Neuronal stem cell (in vitro differentiated cells): ENCODE measurements around the gene DCUN1D1.

Experiments used
- DNase-seq: peaks from one replicate; pipeline ENCODE4 v3.0.0-alpha.2; 2013; ENCODE audit warnings: low spot score
- H2AFZ ChIP-seq: one replicate; pipeline ENCODE4 v1.6.1; 2013; ENCODE audit warnings: mild to moderate bottlenecking, low read length, inconsistent platforms
- H2AK5ac ChIP-seq: 2 replicates; pipeline ENCODE4 v1.6.1; 2013; ENCODE audit warnings: low read depth, mild to moderate bottlenecking, inconsistent platforms, low read length, moderate library complexity, mixed read lengths
- H2BK120ac ChIP-seq: 2 replicates; pipeline ENCODE4 v1.6.1; 2013; ENCODE audit warnings: low read depth, mild to moderate bottlenecking, inconsistent platforms, low read length, moderate library complexity, mixed read lengths
- H2BK12ac ChIP-seq: one replicate; pipeline ENCODE4 v1.6.1; 2013; ENCODE audit warnings: low read length, inconsistent platforms
- H2BK15ac ChIP-seq: 2 replicates; pipeline ENCODE4 v1.6.1; 2013; ENCODE audit warnings: mild to moderate bottlenecking, low read length, inconsistent platforms, mixed read lengths
- H2BK5ac ChIP-seq: one replicate; pipeline ENCODE4 v1.6.1; 2013; ENCODE audit warnings: inconsistent platforms, mild to moderate bottlenecking, low read length, moderate library complexity
- H3K14ac ChIP-seq: one replicate; pipeline ENCODE4 v1.6.1; 2013; ENCODE audit warnings: low read length, inconsistent platforms
- H3K18ac ChIP-seq: 2 replicates; pipeline ENCODE4 v1.6.1; 2013; ENCODE audit warnings: low read length, inconsistent platforms
- H3K23ac ChIP-seq: 2 replicates; pipeline ENCODE4 v1.6.1; 2013; ENCODE audit warnings: low read depth, mild to moderate bottlenecking, mixed read lengths, low read length, inconsistent platforms; ENCODE audit not compliant: poor library complexity
- H3K27ac ChIP-seq: replicated peaks from 3 replicates; pipeline ENCODE4 v1.5.1; 2013; ENCODE audit warnings: low read length, inconsistent platforms
- H3K27me3 ChIP-seq, 3 experiments: 2 replicates each; pipeline ENCODE4 v1.6.1; 2013; ENCODE audit warnings: low read length in 3 of 3, mild to moderate bottlenecking in 2 of 3, inconsistent platforms in 1 of 3, low read depth in 1 of 3, mixed read lengths in 1 of 3, moderate library complexity in 1 of 3; ENCODE audit not compliant: control insufficient read depth in 3 of 3, insufficient read depth in 3 of 3
- H3K36me3 ChIP-seq, 2 donors: replicated peaks in 1 of 2; 2 replicates each; pipeline ENCODE4 v1.6.1; 2013; ENCODE audit warnings: low read length in 2 of 2; ENCODE audit not compliant: control insufficient read depth in 2 of 2, insufficient read depth in 2 of 2
- H3K4ac ChIP-seq: 2 replicates; pipeline ENCODE4 v1.6.1; 2013; ENCODE audit warnings: inconsistent platforms, mild to moderate bottlenecking, low read length, moderate library complexity
- H3K4me1 ChIP-seq, 2 donors: 1 replicate in 1 of 2; 2 replicates in 1 of 2; pipeline ENCODE4 v1.6.1; 2013; ENCODE audit warnings: low read length in 2 of 2, low read depth in 1 of 2; ENCODE audit not compliant: control insufficient read depth in 2 of 2, insufficient read depth in 1 of 2
- H3K4me2 ChIP-seq: one replicate; pipeline ENCODE4 v1.6.1; 2013; ENCODE audit warnings: mild to moderate bottlenecking, low read length, inconsistent platforms; ENCODE audit not compliant: insufficient read depth, poor library complexity, severe bottlenecking
- H3K4me3 ChIP-seq, 2 donors: 2 replicates each; pipeline ENCODE4 v1.5.1; 2013; ENCODE audit warnings: low read length in 2 of 2, mild to moderate bottlenecking in 2 of 2, inconsistent platforms in 1 of 2, moderate library complexity in 1 of 2
- H3K79me1 ChIP-seq: one replicate; pipeline ENCODE4 v1.6.1; 2013; ENCODE audit warnings: low read depth, mild to moderate bottlenecking, inconsistent platforms, low read length, moderate library complexity
- H3K9ac ChIP-seq: one replicate; pipeline ENCODE4 v1.6.1; 2013; ENCODE audit warnings: mild to moderate bottlenecking, low read depth, low read length, inconsistent platforms; ENCODE audit not compliant: poor library complexity
- H3K9me3 ChIP-seq, 2 donors: replicated peaks in 1 of 2; 2 replicates each; pipeline versions ENCODE3 to v1.6.1; 2013; ENCODE audit warnings: low read length in 2 of 2, mild to moderate bottlenecking in 2 of 2, inconsistent platforms in 1 of 2, low read depth in 1 of 2, mixed read lengths in 1 of 2, moderate library complexity in 1 of 2; ENCODE audit not compliant: control insufficient read depth in 2 of 2, insufficient read depth in 1 of 2
- H4K8ac ChIP-seq: one replicate; pipeline ENCODE4 v1.6.1; 2013; ENCODE audit warnings: low read depth, mild to moderate bottlenecking, inconsistent platforms, low read length, moderate library complexity
- H4K91ac ChIP-seq: one replicate; pipeline ENCODE4 v1.6.1; 2013; ENCODE audit warnings: low read length, low read depth, mild to moderate bottlenecking, inconsistent platforms; ENCODE audit not compliant: poor library complexity
- WGBS, 2 donors: extraction: QIAGEN DNeasy Blood & Tissue Kit; methylation state at CpG; one replicate each; pipeline ENCODE4 v1.1.7; 2013; ENCODE audit warnings: missing lambda C conversion rate in 2 of 2, mixed read lengths in 1 of 2; ENCODE audit not compliant: insufficient read length in 2 of 2, insufficient replicate concordance in 1 of 2; ENCODE audit errors: extremely low coverage in 2 of 2; 5-methylcytosine and 5-hydroxymethylcytosine counted together

DCUN1D1 gene

DNA sequence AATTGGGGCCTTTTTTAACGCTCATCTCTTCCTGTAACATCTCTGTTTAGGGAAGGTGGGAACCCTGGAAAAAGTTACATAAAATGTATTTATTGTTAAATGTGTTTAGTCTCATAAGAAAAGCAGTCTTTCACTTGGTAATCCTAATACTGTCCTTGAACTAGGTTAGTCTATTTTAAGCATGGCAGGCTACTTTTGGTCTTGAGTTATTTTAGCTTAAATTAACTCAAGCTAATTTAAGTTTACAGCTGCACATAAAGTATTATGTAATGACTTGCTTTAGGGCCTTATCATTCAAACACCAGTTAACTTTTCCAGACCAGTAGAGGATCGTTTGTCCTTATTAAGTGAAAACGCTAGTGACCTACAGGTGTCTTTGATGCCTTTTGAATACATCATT lies 63.2 kb downstream of the DCUN1D1 start:
- no peak overlapping the region for H3K14ac ChIP-seq
- no peaks in the 10 kb centered on the region for H3K79me1 ChIP-seq
- no peak overlapping the region for H2BK120ac ChIP-seq
- H3K27me3 ChIP-seq = no peaks in the 10 kb centered on the region
- H3K4me3 ChIP-seq = no peak overlapping the region
- no CpG with 5 or more reads among the region's 3 CpGs for WGBS, 2 donors
- no peak overlapping the region for H3K9ac ChIP-seq
- no peak overlapping the region for H4K8ac ChIP-seq
- no peak overlapping the region for H2BK12ac ChIP-seq
- no peak overlapping the region for H3K18ac ChIP-seq
- no peaks in the 10 kb centered on the region for H3K9me3 ChIP-seq
- H2BK15ac ChIP-seq = no peak overlapping the region
- H4K91ac ChIP-seq = no peak overlapping the region
- H2AFZ ChIP-seq = no peak overlapping the region
- peaks cover 0 to 2% of the 10 kb centered on the region in 2 donors for H3K4me1 ChIP-seq
- H3K4ac ChIP-seq = no peak overlapping the region
- H3K27ac ChIP-seq = no peak overlapping the region
- no peak for DNase-seq
- H2AK5ac ChIP-seq = no peak overlapping the region
- H3K4me2 ChIP-seq = no peak overlapping the region
- H3K36me3 ChIP-seq = peaks cover 0 to 15% of the 10 kb centered on the region in 2 donors
- H3K23ac ChIP-seq = no peak overlapping the region
- no peak overlapping the region for H2BK5ac ChIP-seq

GRCh38 chr3:182914341-182914740 lies 66.0 kb downstream of the DCUN1D1 start:
- no peak overlapping the region for H2BK15ac ChIP-seq
- H3K9ac ChIP-seq = no peak overlapping the region
- H3K4me2 ChIP-seq = no peak overlapping the region
- peaks cover 0 to 15% of the 10 kb centered on the region in 2 donors for H3K36me3 ChIP-seq
- H2BK5ac ChIP-seq = no peak overlapping the region
- no peak overlapping the region for H3K4ac ChIP-seq
- no CpG with 5 or more reads among the region's 1 CpG for WGBS, 2 donors
- no peak overlapping the region for H3K4me3 ChIP-seq
- H3K4me1 ChIP-seq = peaks cover 0 to 3% of the 10 kb centered on the region in 2 donors
- H4K8ac ChIP-seq = no peak overlapping the region
- no peaks in the 10 kb centered on the region for H3K27me3 ChIP-seq
- H3K9me3 ChIP-seq = no peaks in the 10 kb centered on the region
- no peak for DNase-seq
- H3K18ac ChIP-seq = no peak overlapping the region
- no peak overlapping the region for H2BK120ac ChIP-seq
- no peak overlapping the region for H2AK5ac ChIP-seq
- H2AFZ ChIP-seq = no peak overlapping the region
- no peak overlapping the region for H4K91ac ChIP-seq
- no peak overlapping the region for H2BK12ac ChIP-seq
- H3K27ac ChIP-seq = no peak overlapping the region
- no peaks in the 10 kb centered on the region for H3K79me1 ChIP-seq
- H3K23ac ChIP-seq = no peak overlapping the region
- H3K14ac ChIP-seq = no peak overlapping the region

GRCh38 chr3:182913889-182914288 lies 66.4 kb downstream of the DCUN1D1 start:
- Histone ChIP-seq H3K4me3 (no peak overlapping the region), H2BK15ac (no peak overlapping the region), H3K9ac (no peak overlapping the region), H3K4ac (no peak overlapping the region), H3K27ac (no peak overlapping the region), H2BK120ac (no peak overlapping the region), H3K4me2 (no peak overlapping the region), H3K36me3 (peaks cover 0 to 15% of the 10 kb centered on the region in 2 donors), H3K9me3 (no peaks in the 10 kb centered on the region), H2AFZ (no peak overlapping the region), H3K4me1 (peaks cover 0 to 3% of the 10 kb centered on the region in 2 donors), H3K14ac (no peak overlapping the region), H3K79me1 (no peaks in the 10 kb centered on the region), H3K18ac (no peak overlapping the region), H2BK12ac (no peak overlapping the region), H2BK5ac (no peak overlapping the region), H3K27me3 (no peaks in the 10 kb centered on the region), H4K91ac (no peak overlapping the region), H4K8ac (no peak overlapping the region), H3K23ac (no peak overlapping the region), H2AK5ac (no peak overlapping the region)
- no CpG with 5 or more reads among the region's 4 CpGs for WGBS, 2 donors
- no peak for DNase-seq

- Histone ChIP-seq H3K18ac (no peak overlapping the region), H2BK12ac (no peak overlapping the region), H2AK5ac (no peak overlapping the region), H2AFZ (no peak overlapping the region), H3K4me2 (no peak overlapping the region), H3K9ac (no peak overlapping the region), H3K79me1 (no peaks in the 10 kb centered on the region), H3K4ac (no peak overlapping the region), H4K8ac (no peak overlapping the region), H3K27ac (no peak overlapping the region), H3K14ac (no peak overlapping the region), H3K23ac (no peak overlapping the region), H4K91ac (no peak overlapping the region), H2BK15ac (no peak overlapping the region), H2BK120ac (no peak overlapping the region), H3K9me3 (no peaks in the 10 kb centered on the region), H3K4me3 (no peak overlapping the region), H3K4me1 (peaks cover 0 to 3% of the 10 kb centered on the region in 2 donors), H2BK5ac (no peak overlapping the region), H3K27me3 (no peaks in the 10 kb centered on the region), H3K36me3 (peaks cover 0 to 15% of the 10 kb centered on the region in 2 donors)
- WGBS, 2 donors = no CpG with 5 or more reads among the region's 5 CpGs
- DNase-seq = no peak
These were observed 67.9 kb downstream of the DCUN1D1 start for GRCh38 chr3:182912474-182912873.
